Heart left ventricle (tissue), 13 donors: Measurements from ENCODE around the gene TMEM174.

Experiments used
- CTCF ChIP-seq, 12 donors: fragments of 200-600 bp; sonication (generic) in 4 of 12; IDR thresholded peaks; one replicate each; pipeline versions ENCODE4 v1.5.0 to v1.8.0; 2018 to 2022; ENCODE audit warnings: antibody characterized with exemption in 12 of 12, mild to moderate bottlenecking in 5 of 12
- POLR2A ChIP-seq, 2 donors: fragments of 450-650 bp; IDR thresholded peaks; one replicate each; pipeline ENCODE4 v1.6.1; 2017; ENCODE audit warnings: antibody characterized with exemption in 2 of 2, mild to moderate bottlenecking in 2 of 2, moderate library complexity in 2 of 2
- donor health status: ischemic (EF 13 %, LVEDD 7.1; RV severe dilation, severe dysfunction).
- donor health status: DM: no; HTN: yes; CAD: no.
- donor health status: DM: no; HTN: no; CAD: no.
- donor health status: ischemic (EF 25% LVEDD 6.9; RV normal size, moderate dysfunction).
- donor health status: ischemic (EF 25% LVEDD 5.7; RV mildly dilated, moderate dysfunction).
- donor health status: ischemic (EF 35%, LVEDD 5.7; RV mildly dilated, moderate dysfunction).
- donor health status: nonischemic (EF 11% LVEDD 7.7; RV severe dilation, severe dysfunction).
- donor health status: DM: yes; HTN: yes; CAD: no.
- donor health status: PGD.
- donor health status: ischemic (EF 29% LVEDD 5.4; RV normal size, mild dysfunction).
- donor health status: nonischemic (EF 23%, LVEDD 6.1; RV moderate dilation, normal function).

- no peak for TF ChIP-seq CTCF (IDR thresholded peaks at IDR 0.05)
- TF ChIP-seq POLR2A (IDR thresholded peaks at IDR 0.05) = no peak
These were observed 20.6 kb downstream of the TMEM174 start for GRCh38 chr5:73193592-73193991.
